Testis (tissue), 3 donors: ENCODE data around the gene FAM240A. TPM values are rescaled to one million over a fixed set of nuclear protein-coding genes. Genes with fewer than 3 reads are reported as not detected.

Experiments
- DNase-seq: peaks from one replicate; pipeline ENCODE4 v3.0.0-alpha.2; 2019
- H3K27ac ChIP-seq, 2 donors: fragments of 200-600 bp; sonication (generic); one replicate each; pipeline ENCODE4 v1.5.1; 2019
- H3K27me3 ChIP-seq: fragments of 200-600 bp; sonication (generic); one replicate; pipeline ENCODE4 v1.5.1; 2019
- H3K36me3 ChIP-seq: fragments of 200-600 bp; sonication (generic); one replicate; pipeline ENCODE4 v1.5.1; 2017; ENCODE audit warnings: low read depth; ENCODE audit errors: missing control alignments
- H3K4me1 ChIP-seq: fragments of 200-600 bp; sonication (generic); one replicate; pipeline ENCODE4 v1.5.1; 2019
- H3K4me3 ChIP-seq, 2 donors: fragments of 200-600 bp; sonication (generic); one replicate each; pipeline ENCODE4 v1.5.1; 2017 to 2019
- H3K9me3 ChIP-seq: fragments of 200-600 bp; sonication (generic); one replicate; pipeline ENCODE4 v1.5.1; 2017
- CTCF ChIP-seq, 3 experiments: fragments of 450-650 bp in 2 of 3; fragments of 200-600 bp in 1 of 3; sonication (generic) in 1 of 3; IDR thresholded peaks; one replicate each; pipeline ENCODE4 v1.5.1; 2016 to 2019; ENCODE audit warnings: antibody characterized with exemption in 3 of 3, mild to moderate bottlenecking in 2 of 3, moderate library complexity in 1 of 3
- POLR2A ChIP-seq: fragments of 450-650 bp; IDR thresholded peaks from one replicate; pipeline ENCODE4 v1.6.1; 2017; ENCODE audit warnings: antibody characterized with exemption, mild to moderate bottlenecking, moderate library complexity
- WGBS, 2 donors: methylation state at CpG; one replicate each; pipeline ENCODE4 v1.1.5; 2018; 5-methylcytosine and 5-hydroxymethylcytosine counted together
- intact Hi-C: fragments of 100-400 bp; cut with DNase I; formaldehyde crosslinking; loops from one replicate; pipeline ENCODE4 v1.15.1; 2023; ENCODE audit warnings: low total_unique reads
- polyA plus RNA-seq: library from polyadenylated mRNA; stranded (reverse); fragments of 350-450 nt; fragmentation: Illumina TruSeq; extraction: RNeasy Lipid Tissue Mini Kit (QIAGEN cat#74804); gene quantifications from one replicate; pipeline ENCODE4 v1.2.3, GENCODE V29; 2014; ENCODE audit warnings: low read depth, low replicate concordance; ENCODE audit not compliant: insufficient read depth
- total RNA-seq, 2 donors: library from RNA; depleted of rRNA; stranded (reverse); fragments of >200 nt; gene quantifications; one replicate each; pipeline ENCODE4 v1.2.3, GENCODE V29; 2016

The FAM240A gene
- total and polyA plus RNA-seq, 3 donors from 2014 or later: not detected

- no peaks in the 10 kb centered on the region for H3K9me3 ChIP-seq
- no peaks in the 10 kb centered on the region for H3K4me1 ChIP-seq
- no peak for DNase-seq
- H3K27me3 ChIP-seq: no peaks in the 10 kb centered on the region
- H3K4me3 ChIP-seq: no peak overlapping the region
- WGBS, 2 donors: 81 to 89% methylated on average over 3 of the region's 3 CpGs
- TF ChIP-seq CTCF (IDR thresholded peaks at IDR 0.05): no peak
- TF ChIP-seq POLR2A: no peak
- H3K27ac ChIP-seq: no peak overlapping the region
- no peaks in the 10 kb centered on the region for H3K36me3 ChIP-seq
- intact Hi-C loops: no loop called here
Observed at GRCh38 chr3:46649436-46649835, 37.1 kb downstream of the FAM240A start.

GRCh38 chr3:46651084-46651483 lies 38.8 kb downstream of the FAM240A start:
- H3K9me3 ChIP-seq: no peaks in the 10 kb centered on the region
- 58 to 65% methylated on average over 1 of the region's 1 CpG for WGBS, 2 donors
- H3K4me1 ChIP-seq: no peaks in the 10 kb centered on the region
- no peaks in the 10 kb centered on the region for H3K36me3 ChIP-seq
- no peak overlapping the region for H3K27ac ChIP-seq
- no peak for TF ChIP-seq POLR2A
- TF ChIP-seq CTCF (IDR thresholded peaks at IDR 0.05): no peak
- intact Hi-C loops: no loop called here
- DNase-seq: no peak
- H3K27me3 ChIP-seq: no peaks in the 10 kb centered on the region
- no peak overlapping the region for H3K4me3 ChIP-seq

GRCh38 chr3:46655271-46655670 lies 42.9 kb downstream of the FAM240A start:
- no peaks in the 10 kb centered on the region for H3K9me3 ChIP-seq
- H3K4me3 ChIP-seq: no peak overlapping the region
- DNase-seq: no peak
- no peaks in the 10 kb centered on the region for H3K27me3 ChIP-seq
- WGBS, 2 donors: 70 to 84% methylated on average over 6 of the region's 6 CpGs
- H3K36me3 ChIP-seq: no peaks in the 10 kb centered on the region
- intact Hi-C loops: no loop called here
- TF ChIP-seq POLR2A (no peak), CTCF (IDR thresholded peaks at IDR 0.05) (no peak)
- no peaks in the 10 kb centered on the region for H3K4me1 ChIP-seq
- H3K27ac ChIP-seq: no peak overlapping the region

GRCh38 chr3:46656778-46657556 lies 44.6 kb downstream of the FAM240A start:
- no peaks in the 10 kb centered on the region for H3K36me3 ChIP-seq
- TF ChIP-seq CTCF (IDR thresholded peaks at IDR 0.05): no peak
- TF ChIP-seq POLR2A: no peak
- no peak for DNase-seq
- no peak overlapping the region for H3K4me3 ChIP-seq
- no peaks in the 10 kb centered on the region for H3K27me3 ChIP-seq
- WGBS, 2 donors: 91 to 94% methylated on average over 9 of the region's 9 CpGs
- H3K9me3 ChIP-seq: no peaks in the 10 kb centered on the region
- no peak overlapping the region for H3K27ac ChIP-seq
- H3K4me1 ChIP-seq: no peaks in the 10 kb centered on the region
- intact Hi-C loops: no loop called here

- intact Hi-C loops: no loop called here
- H3K4me1 ChIP-seq: no peaks in the 10 kb centered on the region
- no peak for DNase-seq
- no peak for TF ChIP-seq POLR2A
- no peak for TF ChIP-seq CTCF (IDR thresholded peaks at IDR 0.05)
- WGBS, 2 donors: 93 to 95% methylated on average over 8 of the region's 8 CpGs
- H3K9me3 ChIP-seq: no peaks in the 10 kb centered on the region
- H3K27me3 ChIP-seq: no peaks in the 10 kb centered on the region
- no peak overlapping the region for H3K27ac ChIP-seq
- no peaks in the 10 kb centered on the region for H3K36me3 ChIP-seq
- no peak overlapping the region for H3K4me3 ChIP-seq
Observed at GRCh38 chr3:46659285-46659684, 47.0 kb downstream of the FAM240A start.
